Activated CD8-positive, alpha-beta memory T cell treated with anti-CD3 and anti-CD28 coated beads for 24 hours (primary cell): Measurements from ENCODE around the gene IL4R.

Source experiments
- DNase-seq: peaks from one replicate; pipeline ENCODE4 v3.0.0-alpha.2; 2020

Gene IL4R

DNA sequence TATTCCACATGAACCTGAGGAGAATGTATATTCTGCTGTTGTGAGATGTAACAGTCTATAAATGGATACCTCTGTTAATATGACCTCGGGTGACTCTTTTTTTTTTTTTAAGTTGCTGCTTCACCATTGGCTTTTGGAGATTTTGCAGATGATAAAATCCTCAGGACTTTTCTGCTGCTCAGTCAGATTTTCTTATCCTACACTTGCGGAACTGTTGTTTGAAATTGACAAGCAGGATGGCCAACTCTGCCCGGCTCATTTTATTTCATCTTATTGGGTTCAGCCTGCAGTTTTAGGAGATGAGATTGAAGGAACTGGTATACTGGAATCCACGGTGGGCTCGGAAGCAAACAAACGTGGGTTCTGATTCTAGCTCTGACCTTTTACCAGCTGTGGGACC is 19.3 kb downstream of the IL4R start:
- no peak for DNase-seq

GRCh38 chr16:27333549-27333948 is 19.8 kb downstream of the IL4R start:
- no peak for DNase-seq

- DNase-seq: no peak
These were observed 20.5 kb downstream of the IL4R start for GRCh38 chr16:27334192-27334764.

- DNase-seq: no peak
These were observed 21.1 kb downstream of the IL4R start for GRCh38 chr16:27334838-27335237.

DNA sequence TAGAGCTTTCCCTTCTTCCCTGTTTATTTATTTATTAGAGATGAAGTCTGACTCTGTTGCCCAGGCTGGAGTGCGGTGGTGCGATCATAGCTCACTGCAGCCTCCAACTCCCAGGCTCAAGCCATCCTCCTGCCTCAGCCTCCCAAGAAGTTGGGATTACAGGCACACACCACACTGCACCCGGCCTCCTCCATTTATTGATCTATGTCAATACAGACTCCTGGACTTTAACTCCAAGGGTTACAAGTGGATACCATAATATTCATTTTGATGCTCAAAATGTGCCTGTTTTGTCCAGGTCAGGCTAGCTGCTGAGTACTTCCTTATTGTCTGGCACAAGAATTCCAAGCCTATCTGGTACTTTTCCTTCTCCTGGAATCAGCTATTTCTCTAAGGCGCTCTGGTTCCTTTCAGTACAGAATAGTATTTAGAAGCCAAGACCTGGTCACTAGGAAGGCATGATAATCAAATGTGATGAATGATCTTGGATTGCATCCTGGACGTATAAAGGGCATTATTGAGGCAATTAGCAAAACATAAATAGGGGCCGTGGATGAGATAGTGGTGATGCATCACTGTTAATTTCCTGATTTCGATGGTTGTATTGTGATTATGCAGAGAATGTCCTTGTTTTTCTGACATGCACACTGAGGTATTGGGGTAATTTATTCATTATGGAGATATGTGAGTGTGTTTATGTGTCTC is 21.7 kb downstream of the IL4R start:
- DNase-seq: no peak

GRCh38 chr16:27337024-27337423 is 23.2 kb downstream of the IL4R start:
- DNase-seq: no peak

DNA sequence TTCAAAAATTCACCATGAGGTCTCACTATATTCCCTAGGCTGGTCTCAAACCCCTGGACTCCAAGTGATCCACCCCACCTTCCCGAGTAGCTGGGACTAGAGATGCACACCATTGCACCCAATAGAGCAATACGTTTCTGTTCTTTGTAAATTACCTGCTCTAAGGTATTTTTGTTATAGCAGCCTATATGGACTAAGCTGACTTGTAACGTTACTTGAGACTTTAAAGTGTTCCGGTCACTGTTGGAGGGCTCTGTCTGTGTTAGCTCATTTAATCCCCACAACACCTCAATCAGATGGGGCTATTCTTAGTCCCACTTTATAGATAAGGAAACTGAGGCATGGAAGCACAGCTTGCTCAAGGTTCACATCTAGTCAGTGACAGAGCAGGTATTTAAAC is 25.4 kb downstream of the IL4R start:
- DNase-seq: no peak

DNA sequence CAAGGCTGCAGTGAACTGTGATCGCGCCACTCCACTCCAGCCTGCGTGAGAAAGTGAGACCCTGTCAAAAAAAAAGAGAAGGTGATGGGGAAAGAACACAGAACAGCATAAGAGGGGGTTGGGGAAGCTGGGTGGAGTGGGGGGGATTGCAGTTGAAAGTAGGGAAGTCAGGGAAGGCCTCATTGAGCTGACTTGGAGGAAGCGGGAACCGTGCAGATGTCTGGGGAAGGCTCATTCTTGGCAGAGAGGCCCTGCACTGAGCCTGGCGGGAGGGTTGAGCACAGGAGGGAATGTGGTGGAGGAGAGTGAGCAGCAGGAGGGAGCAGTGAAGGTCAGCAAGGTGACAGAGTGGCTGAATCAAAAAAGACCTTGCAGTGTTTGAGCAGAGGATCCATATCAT is 26.9 kb downstream of the IL4R start:
- DNase-seq: no peak

DNA sequence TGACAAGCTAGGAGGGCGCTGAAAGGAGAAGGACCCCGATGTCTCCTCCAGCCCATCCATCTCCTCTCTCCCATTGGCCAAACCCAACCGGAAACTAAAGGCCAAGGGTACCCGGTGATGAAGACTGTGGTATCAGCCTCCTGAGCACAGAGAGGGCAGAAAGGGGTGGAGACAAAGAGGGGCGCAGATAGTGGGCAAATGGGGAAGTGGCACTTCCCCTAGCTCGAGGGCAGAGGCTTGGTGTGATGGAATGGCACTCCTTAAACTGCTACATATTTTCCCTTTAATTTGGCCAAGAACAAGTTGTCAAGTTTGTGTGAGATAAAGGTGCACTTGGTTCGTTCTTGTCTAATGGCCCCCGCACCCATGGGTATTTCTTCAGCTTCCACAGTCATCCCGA is 27.8 kb downstream of the IL4R start:
- no peak for DNase-seq

DNA sequence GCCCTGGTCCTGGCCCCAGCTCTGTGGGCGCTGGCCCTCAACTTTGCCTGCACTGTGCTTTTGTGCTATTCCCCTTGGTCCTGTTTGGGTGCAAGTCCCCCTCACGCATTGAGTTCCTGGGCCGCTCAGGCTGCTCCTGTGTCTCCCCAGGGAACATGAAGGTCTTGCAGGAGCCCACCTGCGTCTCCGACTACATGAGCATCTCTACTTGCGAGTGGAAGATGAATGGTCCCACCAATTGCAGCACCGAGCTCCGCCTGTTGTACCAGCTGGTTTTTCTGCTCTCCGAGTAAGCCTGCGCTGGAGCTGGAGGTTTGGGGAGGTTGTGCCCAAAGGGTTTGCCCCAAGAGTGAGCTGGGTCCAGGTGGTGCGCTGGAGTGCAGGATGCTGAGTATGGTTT is 28.2 kb downstream of the IL4R start:
- DNase-seq: no peak

GRCh38 chr16:27344721-27345120 is 30.9 kb downstream of the IL4R start:
- no peak for DNase-seq

DNA sequence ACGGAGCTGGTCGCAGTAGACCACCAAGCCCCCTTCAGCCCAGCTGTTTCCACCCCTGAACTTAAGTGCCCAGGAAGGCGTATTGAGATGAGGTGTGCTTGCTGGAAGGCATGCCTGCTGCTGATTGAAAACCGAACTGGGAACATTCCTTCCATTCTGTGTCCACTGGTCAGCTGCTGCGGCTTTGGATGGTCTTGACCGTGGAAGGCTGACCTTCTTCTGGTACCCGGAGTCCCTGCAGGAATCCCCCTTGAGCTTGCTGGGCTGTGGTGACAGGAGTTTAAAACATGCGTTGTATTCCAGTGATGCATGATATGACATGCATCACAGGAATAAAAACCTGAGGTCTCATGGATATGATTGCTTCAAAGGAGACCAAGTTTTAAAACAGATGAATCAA is 31.4 kb downstream of the IL4R start:
- DNase-seq: no peak

GRCh38 chr16:27346819-27347218 is 33.0 kb downstream of the IL4R start:
- no peak for DNase-seq

- no peak for DNase-seq
These were observed 34.3 kb downstream of the IL4R start for GRCh38 chr16:27347930-27348685.

DNA sequence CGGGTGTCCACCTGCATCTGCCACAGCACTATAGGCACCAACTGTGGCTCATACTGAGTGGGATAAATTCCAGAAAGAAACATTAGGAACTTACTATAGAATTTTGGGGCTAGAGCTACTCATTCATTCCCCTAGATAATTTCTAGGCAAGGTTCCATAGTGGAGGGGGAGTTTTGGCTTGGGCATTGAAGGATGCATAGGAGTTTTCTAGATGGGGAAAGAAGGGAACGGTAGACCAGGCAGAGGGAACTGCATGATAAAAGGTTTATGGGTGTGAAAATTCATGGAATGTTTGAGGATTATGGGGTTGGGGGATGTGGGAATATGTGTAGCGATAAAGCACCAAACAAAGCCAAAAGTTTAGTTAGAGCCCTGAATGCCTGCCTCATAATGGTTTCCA is 35.5 kb downstream of the IL4R start:
- no peak for DNase-seq

GRCh38 chr16:27350006-27350405 is 36.2 kb downstream of the IL4R start:
- DNase-seq: no peak

- no peak for DNase-seq
These were observed 38.2 kb downstream of the IL4R start for GRCh38 chr16:27351989-27352388.

- DNase-seq: no peak
These were observed 40.1 kb downstream of the IL4R start for GRCh38 chr16:27353853-27354252.

DNA sequence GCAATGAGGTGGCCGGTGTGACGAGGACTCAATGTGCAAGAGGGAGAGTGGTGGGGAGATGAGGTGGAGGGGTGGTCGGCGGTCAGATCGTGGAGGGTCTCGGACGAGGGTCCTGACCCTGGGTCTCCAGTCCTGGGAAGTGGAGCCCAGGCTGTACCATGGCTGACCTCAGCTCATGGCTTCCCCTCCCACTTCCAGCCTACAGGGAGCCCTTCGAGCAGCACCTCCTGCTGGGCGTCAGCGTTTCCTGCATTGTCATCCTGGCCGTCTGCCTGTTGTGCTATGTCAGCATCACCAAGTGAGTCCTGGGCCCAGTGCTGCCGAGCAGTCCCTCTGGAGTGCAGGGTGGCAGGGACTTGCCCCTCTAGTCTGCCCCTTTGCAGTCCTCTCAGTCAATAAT is 41.8 kb downstream of the IL4R start:
- no peak for DNase-seq

DNA sequence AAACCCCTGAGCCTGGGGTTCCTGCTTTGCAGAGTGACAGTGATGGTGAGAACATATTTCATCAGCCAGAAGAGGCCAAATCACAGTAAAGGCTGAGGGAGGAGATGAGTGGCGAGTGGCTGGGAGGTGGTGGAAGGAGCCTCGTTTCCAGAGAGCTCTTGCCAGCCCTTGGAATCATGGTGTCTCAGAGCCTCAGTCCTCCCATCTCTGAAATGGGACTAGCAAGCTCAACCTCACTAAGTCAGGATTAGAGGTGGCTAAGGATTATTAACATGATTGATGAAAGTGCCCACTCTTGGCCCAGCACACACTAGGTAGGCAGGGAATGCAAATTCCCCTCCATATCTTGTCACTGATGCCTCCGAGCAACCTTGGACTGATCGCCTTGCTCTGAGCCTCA is 43.0 kb downstream of the IL4R start:
- DNase-seq: no peak

DNA sequence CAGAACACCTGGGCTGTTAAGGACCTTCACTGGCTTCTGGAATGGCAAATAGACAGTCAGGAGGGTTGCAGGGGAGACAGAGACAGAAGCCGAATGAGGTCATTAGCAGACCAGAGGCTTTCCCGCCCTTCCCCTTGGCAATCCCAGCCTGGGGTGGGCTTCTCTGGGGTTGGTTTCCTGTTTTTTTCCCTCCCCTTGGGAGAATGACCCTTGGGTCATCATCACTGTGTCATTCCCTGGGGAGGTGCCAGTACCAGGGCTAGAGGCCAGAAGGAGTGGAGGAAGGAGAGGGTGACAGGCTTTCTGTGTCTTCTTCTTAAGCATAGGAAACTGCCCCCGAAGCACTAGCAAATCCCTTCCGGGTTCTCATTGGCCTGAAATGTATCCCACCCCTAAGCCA is 45.3 kb downstream of the IL4R start:
- DNase-seq: no peak

- DNase-seq: no peak
These were observed 45.8 kb downstream of the IL4R start for GRCh38 chr16:27359615-27360014.

GRCh38 chr16:27361987-27362386 is 48.2 kb downstream of the IL4R start:
- no peak for DNase-seq

GRCh38 chr16:27362570-27363245 is 48.9 kb downstream of the IL4R start:
- DNase-seq: no peak
